GM19463 (cell line): ENCODE results near the gene APOBEC4.
"Not testable (repeated sequence)": the region's sequence is repeated elsewhere in the genome, so short reads cannot be mapped to it uniquely, and the experiment has no call there.

ENCODE experiments used
- ATAC-seq: cut with Tn5 transposase; IDR thresholded peaks from one replicate; pipeline ENCODE4 v1.9.1; 2021; ENCODE audit warnings: mild to moderate bottlenecking, moderate library complexity; ENCODE audit not compliant: unreplicated experiment

APOBEC4 gene

GRCh38 chr1:183652547-183653461 is at the start of gene APOBEC4:
Gene APOBEC4 (minus strand): TSS chr1:183653316. CDS start chr1:183648781, 4,535 bp downstream.
- peak; percentile 8 for ATAC-seq

- ATAC-seq = no peak
Measured at GRCh38 chr1:183702813-183703198, 49.7 kb upstream of the APOBEC4 start.

- no peak for ATAC-seq
Measured at GRCh38 chr1:183702087-183702812, 49.1 kb upstream of the APOBEC4 start.

GRCh38 chr1:183699616-183700160 is 46.6 kb upstream of the APOBEC4 start:
- no peak for ATAC-seq

- ATAC-seq = no peak
Measured at GRCh38 chr1:183697814-183698590, 44.9 kb upstream of the APOBEC4 start.

- ATAC-seq = no peak
Measured at GRCh38 chr1:183696981-183697380, 43.9 kb upstream of the APOBEC4 start.

- no peak for ATAC-seq
Measured at GRCh38 chr1:183694755-183695154, 41.6 kb upstream of the APOBEC4 start.

- ATAC-seq = no peak
Measured at GRCh38 chr1:183694066-183694465, 41.0 kb upstream of the APOBEC4 start.

- ATAC-seq = no peak
Measured at GRCh38 chr1:183693521-183693920, 40.4 kb upstream of the APOBEC4 start.

GRCh38 chr1:183689762-183690204 is 36.7 kb upstream of the APOBEC4 start:
- ATAC-seq = peak; percentile 75

GRCh38 chr1:183688341-183689060 is 35.4 kb upstream of the APOBEC4 start:
- ATAC-seq = no peak

GRCh38 chr1:183687546-183688304 is 34.6 kb upstream of the APOBEC4 start:
- no peak for ATAC-seq

- no peak for ATAC-seq
Measured at GRCh38 chr1:183686229-183686628, 33.1 kb upstream of the APOBEC4 start.

- no peak for ATAC-seq
Measured at GRCh38 chr1:183685112-183685713, 32.1 kb upstream of the APOBEC4 start.

GRCh38 chr1:183679363-183679762 is 26.2 kb upstream of the APOBEC4 start:
- not testable (repeated sequence) for ATAC-seq

GRCh38 chr1:183678819-183679218 is 25.7 kb upstream of the APOBEC4 start:
- no peak for ATAC-seq

GRCh38 chr1:183676586-183677189 is 23.6 kb upstream of the APOBEC4 start:
- no peak for ATAC-seq

GRCh38 chr1:183675883-183676585 is 22.9 kb upstream of the APOBEC4 start:
- no peak for ATAC-seq
